ENCODE data around the gene GINM1.

- TF ChIP-seq CTCF (IDR thresholded peaks at IDR 0.05; ENCODE audit: extremely low read depth in 1 of 2, insufficient read depth in 1 of 2, low read depth in 1 of 2, low read length in 2 of 2) (no peak), EZH2 (IDR thresholded peaks at IDR 0.05; ENCODE audit: borderline replicate concordance, low read depth, low read length, severe bottlenecking) (no peak), FOS (IDR thresholded peaks at IDR 0.05; ENCODE audit: borderline replicate concordance, insufficient read depth, low read length) (no peak), POLR2A (IDR thresholded peaks at IDR 0.05; ENCODE audit: low read depth, low read length) (no peak), JUN (IDR thresholded peaks at IDR 0.05; ENCODE audit: borderline replicate concordance, insufficient read depth, insufficient read length, low read depth) (no peak)
- TF ChIP-seq, protein P1, sequence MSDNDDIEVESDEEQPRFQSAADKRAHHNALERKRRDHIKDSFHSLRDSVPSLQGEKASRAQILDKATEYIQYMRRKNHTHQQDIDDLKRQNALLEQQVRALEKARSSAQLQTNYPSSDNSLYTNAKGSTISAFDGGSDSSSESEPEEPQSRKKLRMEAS (IDR thresholded peaks at IDR 0.05; ENCODE audit: insufficient read depth, insufficient read length), result no peak
Measured at GRCh38 chr6:149614337-149614736, 48.2 kb downstream of the GINM1 start.
